Hepatic stellate cell (primary cell): ENCODE results near the gene TF.

ENCODE experiments used
- DNase-seq: peaks from one replicate; pipeline ENCODE4 v3.0.0; 2011; ENCODE audit warnings: low spot score

TF gene

GRCh38 chr3:133815386-133815785 lies 69.2 kb downstream of the TF start:
- no peak for DNase-seq

DNA sequence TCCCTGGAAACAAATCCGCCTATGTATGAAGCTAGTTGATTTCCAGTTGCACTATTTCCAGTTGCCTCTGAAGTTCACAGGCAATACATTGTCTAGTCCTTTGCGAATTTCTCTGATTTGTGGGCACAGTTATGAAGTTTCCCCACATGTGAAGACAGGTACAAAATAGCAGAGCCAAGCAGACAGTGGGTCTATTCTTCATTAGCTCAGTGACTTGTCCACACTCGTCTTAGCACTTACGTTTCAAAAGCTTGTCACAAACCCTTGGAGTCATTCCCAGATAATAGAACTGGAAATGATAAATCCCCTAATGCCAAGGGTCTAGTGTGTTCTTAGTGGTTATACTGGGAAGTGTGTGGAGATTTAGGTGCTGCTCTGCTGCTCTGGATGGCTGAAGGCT lies 73.9 kb downstream of the TF start:
- no peak for DNase-seq

DNA sequence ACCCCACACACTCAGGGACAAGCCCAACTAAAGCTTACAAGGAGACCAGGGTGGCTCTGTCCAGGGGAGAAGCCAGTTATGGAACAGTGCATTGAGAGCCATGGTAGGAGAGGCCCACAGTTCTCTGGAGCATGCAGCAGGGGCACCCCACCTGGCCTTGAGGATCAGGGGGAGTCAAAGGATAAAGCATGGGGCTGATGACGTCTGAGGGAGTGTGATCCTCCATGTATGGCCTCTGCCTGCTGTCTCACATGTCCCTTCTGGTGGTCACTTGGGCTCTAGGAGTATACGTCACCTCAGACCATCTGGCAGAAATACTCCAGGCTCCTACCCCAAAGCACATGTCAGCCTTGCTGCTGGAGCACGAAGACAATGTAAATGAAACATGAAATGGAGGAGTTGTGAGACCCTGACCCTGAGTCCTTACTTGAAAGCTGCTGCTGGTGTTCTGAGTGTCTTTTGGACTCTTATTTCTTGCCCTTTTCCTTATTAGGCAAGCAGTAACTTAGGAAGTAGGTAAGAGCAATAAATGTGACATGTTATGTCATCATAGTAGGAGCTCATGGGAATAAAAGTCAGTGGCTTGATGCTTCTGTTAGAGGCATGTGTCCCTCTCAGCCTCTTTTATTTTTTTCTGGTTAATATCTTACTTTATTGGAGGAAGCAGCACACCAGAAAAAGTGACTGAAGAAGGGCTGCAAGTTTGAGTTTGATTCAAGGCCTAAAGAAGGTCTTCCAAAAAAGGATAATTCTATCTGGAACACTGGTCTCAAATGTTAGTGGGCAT lies 74.9 kb downstream of the TF start:
- no peak for DNase-seq

- peak; percentile 57 for DNase-seq
Observed at GRCh38 chr3:133821767-133822638, 75.8 kb downstream of the TF start.

GRCh38 chr3:133824961-133825485 lies 78.8 kb downstream of the TF start:
- DNase-seq: no peak

DNA sequence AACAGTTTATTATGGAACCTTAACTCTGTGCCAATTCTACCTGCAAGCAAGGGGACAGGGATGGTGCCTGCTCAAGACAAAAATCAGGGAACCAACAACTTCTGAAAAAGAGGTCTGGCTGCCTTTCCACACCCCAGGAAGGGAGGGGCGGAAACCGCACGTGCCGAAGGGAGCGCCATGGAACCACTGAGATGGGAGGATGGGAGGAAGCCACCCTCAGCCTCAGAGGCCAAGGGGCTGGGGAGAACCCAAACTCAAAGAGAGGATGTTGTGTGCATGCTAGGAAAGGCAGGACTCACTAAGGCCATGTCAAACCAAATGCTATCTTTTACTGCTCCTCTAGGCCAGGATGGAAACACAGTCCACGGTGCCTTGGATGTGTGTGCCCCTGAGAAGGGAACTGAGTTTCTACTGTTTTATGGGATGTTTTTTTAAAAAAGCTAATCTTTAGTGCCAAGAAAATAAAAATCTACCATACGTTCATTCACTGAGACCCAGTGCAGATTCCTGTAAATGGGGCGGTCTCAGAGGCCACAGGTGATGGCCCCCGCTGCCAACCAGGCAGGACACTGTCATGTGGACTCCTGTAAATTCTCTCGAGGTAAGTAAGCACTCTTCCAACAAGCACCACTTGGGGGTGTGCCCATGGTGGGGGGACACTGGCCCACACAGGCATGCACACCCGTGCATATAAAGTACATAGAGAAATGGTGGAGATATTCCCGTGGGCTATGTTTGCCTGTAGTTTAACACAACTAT lies 80.0 kb downstream of the TF start:
- DNase-seq: no peak

DNA sequence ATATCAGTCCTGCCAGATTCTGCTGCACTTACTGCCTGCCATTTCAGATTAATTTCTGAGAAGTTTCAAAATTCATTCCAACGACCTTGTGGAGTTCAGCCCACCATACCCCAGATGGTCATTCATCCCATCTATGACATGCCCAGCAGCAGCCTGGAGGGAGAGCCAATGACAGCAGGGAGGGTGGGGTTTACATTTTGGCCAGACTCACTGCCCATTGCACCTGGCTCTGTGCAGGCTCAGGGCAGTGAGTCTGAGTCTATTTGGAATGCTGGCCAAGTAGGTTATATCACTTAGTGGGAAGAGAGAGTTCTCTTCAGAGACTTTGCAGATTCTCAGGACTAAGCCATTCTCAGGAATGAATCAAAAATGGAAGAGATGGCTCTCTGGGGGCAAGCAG lies 80.9 kb downstream of the TF start:
- no peak for DNase-seq

- no peak for DNase-seq
Observed at GRCh38 chr3:133827684-133828083, 81.5 kb downstream of the TF start.

GRCh38 chr3:133828576-133829309 lies 82.5 kb downstream of the TF start:
- no peak for DNase-seq

DNA sequence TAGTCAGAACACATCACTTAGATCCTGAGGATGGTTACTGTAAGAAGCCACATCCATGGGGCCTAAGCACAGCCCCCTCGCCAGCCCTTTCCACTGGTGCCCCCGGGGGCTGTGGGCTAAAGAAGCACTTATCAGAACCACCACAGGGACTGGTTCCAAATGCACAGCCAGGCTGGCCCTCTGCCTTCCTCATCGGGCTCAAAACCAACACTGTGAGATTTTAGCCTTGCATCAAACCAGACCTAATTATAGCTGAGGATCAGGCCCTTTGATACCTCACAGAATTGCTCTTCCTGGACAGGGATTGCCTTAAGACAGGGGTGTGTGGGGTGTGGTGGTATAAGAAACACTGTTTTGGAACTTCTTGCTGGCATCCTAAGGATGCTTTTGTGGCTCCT lies 83.1 kb downstream of the TF start:
- DNase-seq: no peak

DNA sequence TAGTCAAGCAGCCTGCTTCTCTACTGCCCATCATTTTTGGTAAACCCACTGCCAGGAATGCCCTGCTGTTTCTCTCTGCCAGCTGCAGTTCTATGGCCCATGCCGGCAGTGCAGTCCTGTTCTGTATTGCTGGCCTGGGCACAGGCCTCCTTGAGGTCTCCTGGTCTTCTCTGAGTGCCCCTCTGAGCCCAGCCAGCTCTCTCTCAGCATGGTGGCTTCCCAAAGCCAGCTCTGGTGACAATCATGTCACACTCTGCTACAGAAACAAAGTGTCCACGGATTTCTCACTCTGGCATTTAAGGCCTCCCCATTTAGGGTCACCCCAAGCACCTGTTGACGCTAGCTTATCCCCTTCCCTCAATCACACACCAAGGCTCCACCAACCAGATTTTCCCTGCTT lies 83.9 kb downstream of the TF start:
- DNase-seq: no peak

DNA sequence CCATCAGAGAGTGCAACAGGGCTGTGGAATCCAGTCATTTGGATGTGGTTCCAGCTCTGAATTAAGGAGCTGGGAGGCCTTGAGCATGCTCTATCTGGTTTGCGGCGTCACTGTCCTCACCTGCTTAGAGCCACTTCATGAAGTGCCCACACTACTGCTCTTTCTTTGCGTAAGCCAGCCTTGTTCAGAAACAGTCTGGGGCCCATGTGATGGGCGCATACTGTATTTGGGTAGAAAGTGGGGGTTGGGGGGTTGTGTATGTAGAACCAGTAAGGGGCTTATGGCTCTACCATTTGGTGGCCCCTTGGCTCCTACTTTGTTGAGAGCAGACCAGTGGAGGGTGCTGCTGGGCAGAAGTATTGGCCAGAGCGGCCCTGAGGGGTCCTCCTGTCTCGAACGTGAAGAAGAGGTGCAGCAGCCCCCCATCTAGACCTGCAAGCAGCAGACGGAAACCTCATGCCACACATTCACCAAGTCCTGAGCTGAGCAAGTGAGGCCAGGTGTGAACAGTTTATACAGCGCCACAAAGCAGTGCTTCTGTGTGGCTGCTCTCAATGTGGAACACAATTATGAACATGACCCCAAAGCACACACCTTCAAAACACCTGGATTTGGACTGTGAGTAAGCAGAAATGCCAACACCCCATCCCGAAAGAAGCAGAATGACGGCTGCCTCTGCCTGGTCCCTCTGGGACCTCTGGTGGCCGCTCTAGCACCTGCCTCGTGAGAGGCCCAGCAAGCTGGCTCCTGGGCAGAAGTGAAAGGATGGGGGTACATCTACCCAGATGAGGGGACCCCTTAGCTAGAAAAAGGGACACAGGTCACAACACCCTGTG lies 86.0 kb downstream of the TF start:
- DNase-seq: no peak

GRCh38 chr3:133832802-133833144 lies 86.6 kb downstream of the TF start:
- no peak for DNase-seq

GRCh38 chr3:133833267-133833666 lies 87.1 kb downstream of the TF start:
- no peak for DNase-seq

DNA sequence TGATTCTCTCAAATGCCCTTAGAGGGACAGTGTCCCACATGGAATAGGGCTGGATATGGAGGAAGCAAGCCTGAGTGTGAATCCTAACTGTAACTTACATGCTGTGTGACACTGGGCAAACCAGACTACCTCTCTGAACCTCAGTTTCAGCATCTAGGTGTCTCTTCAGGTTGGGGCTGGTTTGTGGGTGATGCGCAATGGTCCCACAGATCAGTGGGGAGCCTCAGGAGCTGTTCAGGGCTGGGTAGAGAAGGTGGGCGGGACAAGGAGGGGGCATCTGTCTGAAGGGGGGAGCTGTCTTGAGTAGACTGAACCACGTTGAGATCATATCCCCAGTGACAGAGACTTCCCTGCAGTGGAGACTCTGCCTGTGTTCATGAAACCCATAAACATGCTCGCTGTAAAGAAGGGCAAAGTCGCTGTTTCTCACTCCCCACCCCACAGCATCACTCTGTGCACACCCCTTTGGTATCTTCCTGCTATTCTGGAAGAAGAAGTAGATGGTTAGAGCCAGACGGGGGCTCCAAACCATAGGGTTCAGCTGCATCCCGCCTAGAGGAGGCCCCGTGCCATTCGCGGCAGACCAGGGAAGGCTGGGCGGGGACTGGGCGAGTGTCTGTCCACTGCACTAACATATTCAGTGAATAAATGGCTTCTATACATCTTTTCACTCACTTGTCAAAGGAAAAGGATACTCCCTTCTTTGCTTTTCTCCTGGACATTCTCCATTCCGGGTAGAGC lies 87.9 kb downstream of the TF start:
- DNase-seq: no peak

DNA sequence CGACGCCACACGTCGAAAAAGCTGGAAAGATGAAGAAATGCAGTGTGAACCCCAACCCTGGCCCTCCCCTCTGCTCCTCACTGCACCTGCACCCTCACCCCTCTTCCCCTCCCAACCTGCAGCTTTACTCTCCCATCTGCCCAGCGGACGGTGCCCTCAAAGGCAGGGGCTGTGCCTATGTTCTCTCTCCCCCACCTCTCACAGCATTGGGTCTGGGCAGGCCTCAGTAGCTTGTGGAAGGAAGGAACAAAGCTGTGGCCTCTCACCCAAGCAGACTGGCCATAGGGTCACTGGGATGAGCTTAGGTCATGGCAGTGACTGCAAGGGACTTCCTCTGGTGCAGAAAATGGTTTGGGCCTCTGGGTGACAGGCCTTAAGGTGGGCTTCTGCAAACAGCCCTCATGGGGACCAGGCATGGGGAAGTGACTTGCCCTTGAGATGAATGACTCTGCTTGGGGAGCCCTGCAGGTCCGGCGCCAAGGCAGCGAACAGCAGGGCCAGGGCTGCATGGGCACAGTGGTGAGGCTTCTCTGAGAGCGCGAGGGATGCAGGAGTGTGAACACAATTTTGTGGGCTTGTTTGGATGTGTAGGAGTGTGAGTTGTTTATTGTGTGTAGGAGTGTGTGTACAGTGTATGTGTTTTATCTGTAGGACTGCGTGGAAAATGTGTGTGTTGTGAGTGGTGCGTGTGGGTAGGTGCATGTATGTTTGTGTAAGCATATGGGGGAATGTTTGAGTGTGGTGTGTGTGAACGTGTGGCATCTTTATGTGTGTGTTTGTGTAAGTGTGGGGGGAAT lies 88.6 kb downstream of the TF start:
- DNase-seq: no peak

DNA sequence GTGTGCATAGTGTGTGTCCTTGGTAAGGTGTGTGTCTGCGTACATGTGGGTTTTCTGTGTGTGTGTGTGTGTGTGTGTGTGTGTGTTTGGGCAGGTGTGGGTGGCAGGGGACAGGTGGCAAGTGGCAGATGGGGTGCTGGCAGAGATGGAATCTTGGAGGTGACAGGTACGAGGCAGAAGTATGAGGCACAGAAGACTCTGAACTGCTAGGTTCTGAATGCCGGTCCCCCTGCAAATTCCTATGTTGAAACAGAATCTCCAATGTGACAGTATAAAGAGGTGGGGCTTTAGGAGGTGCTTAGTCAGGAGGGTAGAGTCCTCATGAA lies 89.2 kb downstream of the TF start:
- no peak for DNase-seq

DNA sequence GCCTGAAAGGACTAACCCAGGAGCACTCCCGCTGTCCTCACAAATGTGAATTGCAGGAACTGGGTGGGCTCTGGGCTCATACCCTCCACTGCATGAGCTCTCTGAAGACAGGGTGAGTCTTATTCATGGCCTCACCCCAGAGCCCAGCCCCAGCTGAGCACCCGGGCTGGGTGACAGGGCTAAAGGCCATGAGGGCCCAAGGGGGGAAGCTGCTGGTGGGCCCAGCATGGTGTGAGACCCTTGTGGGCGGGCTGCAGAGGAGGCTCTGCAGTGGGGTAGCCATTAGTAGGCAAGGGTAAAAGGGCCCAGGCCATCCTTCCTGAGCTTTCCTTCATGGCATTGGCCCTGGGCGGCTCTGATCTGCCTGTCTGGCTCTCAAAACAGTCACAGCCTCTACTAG lies 89.8 kb downstream of the TF start:
- DNase-seq: no peak

DNA sequence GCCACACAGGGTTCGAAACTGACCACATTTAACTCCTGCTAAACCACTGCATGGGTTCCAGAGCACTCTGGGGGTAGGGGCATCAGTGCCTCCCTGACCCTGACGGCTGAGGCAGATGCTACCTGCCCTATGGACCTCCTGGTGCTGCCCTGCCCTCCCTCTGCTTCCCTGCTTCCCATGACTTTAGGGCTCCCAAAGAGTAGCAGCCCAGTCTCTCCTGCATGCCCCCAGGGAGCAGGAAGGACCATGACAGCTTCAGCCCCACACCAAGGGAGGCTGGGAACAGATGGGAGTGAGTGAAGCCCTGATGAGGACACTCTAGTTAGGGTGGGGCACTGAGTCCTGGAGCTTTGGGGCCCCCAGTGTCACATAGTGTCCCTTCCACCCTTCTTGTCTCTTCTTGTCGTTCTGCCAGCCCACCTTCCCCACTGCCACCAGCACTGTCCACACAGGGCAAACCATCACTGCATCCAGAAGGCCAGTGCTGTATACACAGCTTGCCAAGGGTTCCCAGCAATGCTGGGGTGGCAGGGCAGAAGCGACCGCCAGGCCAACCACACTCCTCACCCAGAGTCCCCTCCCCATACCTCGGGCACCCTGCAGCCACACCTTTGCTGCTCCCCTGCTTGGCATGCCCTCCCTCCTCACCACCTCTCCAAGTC lies 90.4 kb downstream of the TF start:
- DNase-seq: no peak
